SIG-M5 treated with dmso at 0.1 percent for 504 hours (cell line): Measurements from ENCODE around the gene COPZ2.
"Not testable (repeated sequence)": the region's sequence is repeated elsewhere in the genome, so short reads cannot be mapped to it uniquely, and the experiment has no call there.

Experiments
- DNase-seq: peaks from one replicate; lab custom pipeline; 2025; ENCODE audit not compliant: unreplicated experiment; lab: John Stamatoyannopoulos, UW

Gene COPZ2

GRCh38 chr17:47988445-47988844 lies 49.2 kb downstream of the COPZ2 start:
- DNase-seq: not testable (repeated sequence)

GRCh38 chr17:47987240-47987835 lies 50.3 kb downstream of the COPZ2 start:
- DNase-seq: no peak

GRCh38 chr17:47986520-47986919 lies 51.1 kb downstream of the COPZ2 start:
- DNase-seq: no peak

- DNase-seq: no peak
Observed at GRCh38 chr17:47983492-47984223, 53.9 kb downstream of the COPZ2 start.

GRCh38 chr17:47982645-47983390 lies 54.8 kb downstream of the COPZ2 start:
- DNase-seq: no peak

GRCh38 chr17:47982091-47982617 lies 55.4 kb downstream of the COPZ2 start:
- DNase-seq: no peak

GRCh38 chr17:47981462-47981861 lies 56.1 kb downstream of the COPZ2 start:
- DNase-seq: no peak

- no peak for DNase-seq
Observed at GRCh38 chr17:47980541-47980940, 57.1 kb downstream of the COPZ2 start.

GRCh38 chr17:47978324-47978723 lies 59.3 kb downstream of the COPZ2 start:
- DNase-seq: peak; percentile 61
